Liver (tissue), 9 donors: ENCODE data around the gene FAM216B. TPM values are rescaled to one million over a fixed set of nuclear protein-coding genes. Genes with fewer than 3 reads are reported as not detected.

ENCODE experiments used
- DNase-seq: peaks from one replicate; pipeline ENCODE4 v3.0.0-alpha.2; 2017; ENCODE audit warnings: low spot score
- H3K27ac ChIP-seq, 2 donors: one replicate each; pipeline ENCODE4 v1.7.0; 2013; ENCODE audit warnings: inconsistent platforms in 2 of 2, low read length in 2 of 2, control low read depth in 1 of 2, low read depth in 1 of 2, mild to moderate bottlenecking in 1 of 2
- H3K27me3 ChIP-seq, 4 donors: one replicate each; pipeline versions ENCODE4 v1.6.1 to v1.7.0; 2013; ENCODE audit warnings: low read length in 3 of 4, inconsistent platforms in 1 of 4, mild to moderate bottlenecking in 1 of 4, moderate library complexity in 1 of 4; ENCODE audit not compliant: control insufficient read depth in 4 of 4, insufficient read depth in 4 of 4
- H3K36me3 ChIP-seq, 4 donors: one replicate each; pipeline versions ENCODE4 v1.6.1 to v1.7.0; 2013; ENCODE audit warnings: low read length in 3 of 4, mild to moderate bottlenecking in 3 of 4, low read depth in 1 of 4, moderate library complexity in 1 of 4; ENCODE audit not compliant: control insufficient read depth in 4 of 4, insufficient read depth in 3 of 4
- H3K4me1 ChIP-seq, 4 donors: one replicate each; pipeline versions ENCODE4 v1.6.1 to v1.7.0; 2013; ENCODE audit warnings: low read length in 3 of 4, mild to moderate bottlenecking in 3 of 4, moderate library complexity in 1 of 4; ENCODE audit not compliant: control insufficient read depth in 4 of 4, insufficient read depth in 4 of 4
- H3K4me3 ChIP-seq, 3 donors: one replicate each; pipeline versions ENCODE4 v1.6.1 to v1.7.0; 2013; ENCODE audit warnings: low read length in 3 of 3, control low read depth in 1 of 3, low read depth in 1 of 3, mild to moderate bottlenecking in 1 of 3
- H3K9ac ChIP-seq, 2 donors: one replicate each; pipeline ENCODE4 v1.7.0; 2013; ENCODE audit warnings: low read length in 2 of 2, mild to moderate bottlenecking in 2 of 2, moderate library complexity in 2 of 2, control low read depth in 1 of 2, low read depth in 1 of 2
- H3K9me3 ChIP-seq, 4 donors: one replicate each; pipeline versions ENCODE4 v1.6.1 to v1.7.0; 2013; ENCODE audit warnings: low read length in 3 of 4; ENCODE audit not compliant: control insufficient read depth in 4 of 4
- EGR1 ChIP-seq, 2 donors: IDR thresholded peaks; 2 replicates each; pipeline ENCODE4 v1.6.1; 2016 to 2018; ENCODE audit warnings: antibody characterized with exemption in 2 of 2, low read depth in 2 of 2
- FOXA1 ChIP-seq: IDR thresholded peaks from 2 replicates; pipeline ENCODE4 v1.6.1; 2016; ENCODE audit warnings: antibody characterized with exemption
- GABPA ChIP-seq, 2 donors: IDR thresholded peaks in 1 of 2; conservative IDR thresholded peaks in 1 of 2; 2 replicates each; pipeline ENCODE4 v1.6.1; 2016; ENCODE audit warnings: antibody characterized with exemption in 2 of 2, mild to moderate bottlenecking in 1 of 2, moderate library complexity in 1 of 2
- HNF4A ChIP-seq, 2 donors: conservative IDR thresholded peaks; 2 replicates each; pipeline ENCODE4 v1.6.1; 2016; ENCODE audit warnings: antibody characterized with exemption in 2 of 2, mild to moderate bottlenecking in 2 of 2
- JUND ChIP-seq, 2 donors: IDR thresholded peaks; 2 replicates each; pipeline ENCODE4 v1.6.1; 2016; ENCODE audit warnings: antibody characterized with exemption in 2 of 2
- NR2F2 ChIP-seq: IDR thresholded peaks from 2 replicates; pipeline ENCODE4 v1.6.1; 2016; ENCODE audit warnings: antibody characterized with exemption
- SP1 ChIP-seq: IDR thresholded peaks from 2 replicates; pipeline ENCODE4 v1.6.1; 2018; ENCODE audit warnings: antibody characterized with exemption, mild to moderate bottlenecking
- WGBS: extraction: QIAGEN DNeasy Blood & Tissue Kit; methylation state at CpG from one replicate; pipeline ENCODE4 v1.1.7; 2013; 5-methylcytosine and 5-hydroxymethylcytosine counted together
- polyA plus RNA-seq, 2 donors: library from polyadenylated mRNA; stranded (reverse) in 1 of 2; unstranded in 1 of 2; fragments of 200-250 nt in 1 of 2; fragments of >200 nt in 1 of 2; fragmentation: Nextera tagmentation in 1 of 2; extraction: Ambion mirVana in 1 of 2; gene quantifications; one replicate each; pipeline versions ENCODE4 v1.2.1 to v1.2.3, GENCODE V29; 2013 to 2015
- total RNA-seq, 2 donors: library from RNA; depleted of rRNA; stranded (reverse); fragments of >200 nt; gene quantifications; one replicate each; pipeline ENCODE4 v1.2.3, GENCODE V29; 2014
- TF ChIP-seq, protein P1 (sequence below): IDR thresholded peaks from 2 replicates; pipeline ENCODE4 v1.6.1; 2016; ENCODE audit warnings: antibody characterized with exemption
- TF ChIP-seq, protein P2 (sequence below): IDR thresholded peaks from 2 replicates; pipeline ENCODE4 v1.6.1; 2016; ENCODE audit warnings: antibody characterized with exemption
- TF ChIP-seq, protein P3 (sequence below): IDR thresholded peaks from 2 replicates; pipeline ENCODE4 v1.6.1; 2016; ENCODE audit warnings: antibody characterized with exemption
- TF ChIP-seq, protein P4 (sequence below): fragments of 150-350 bp; IDR thresholded peaks from 2 replicates; pipeline ENCODE4 v1.5.1; 2017; ENCODE audit warnings: improper control_type of control experiment, low read depth, low read length; ENCODE audit not compliant: missing input control
- TF ChIP-seq, protein P5 (sequence below): IDR thresholded peaks from 2 replicates; pipeline ENCODE4 v1.6.1; 2016; ENCODE audit warnings: antibody characterized with exemption, mild to moderate bottlenecking
- donor health status: healthy.
- donor health status: healthy.
- donor health status: healthy.
- donor health status: healthy.
- donor health status: healthy.

The FAM216B gene
- total and polyA plus RNA-seq, 4 donors: not detected

DNA sequence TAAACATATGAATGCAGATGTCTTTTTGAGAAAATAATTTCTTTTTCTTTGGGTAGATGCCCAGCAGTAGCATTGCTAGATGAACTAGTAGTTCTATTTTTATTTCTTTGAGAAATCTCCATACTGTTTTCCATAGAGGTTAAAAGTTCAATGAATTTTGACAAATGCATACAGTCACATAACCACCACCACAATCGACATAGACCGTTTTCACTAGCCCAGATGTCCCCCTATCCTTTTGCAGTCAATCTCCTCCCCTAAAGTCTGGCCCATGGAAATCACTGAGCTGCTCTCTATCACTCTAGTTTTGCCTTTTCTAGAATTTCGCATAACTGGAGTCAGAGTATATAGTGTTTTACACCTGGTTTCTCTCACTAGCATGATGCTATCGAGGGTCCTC is 10.8 kb downstream of the FAM216B start:
- H3K36me3 ChIP-seq: no peaks in the 10 kb centered on the region
- 87% methylated on average over 4 of the region's 4 CpGs for WGBS
- no peaks in the 10 kb centered on the region for H3K4me1 ChIP-seq

More for the DNA sequence above, 10.8 kb downstream of the FAM216B start:
- Histone ChIP-seq H3K27me3 (peaks cover 0 to 3% (median 0%) of the 10 kb centered on the region in 4 donors), H3K9ac (no peak overlapping the region), H3K9me3 (peaks cover 0 to 8% (median 1%) of the 10 kb centered on the region in 4 donors), H3K4me3 (no peak overlapping the region), H3K27ac (no peak overlapping the region)
- no peak for DNase-seq
- TF ChIP-seq JUND (IDR thresholded peaks at IDR 0.05): no peak
- TF ChIP-seq, protein P1, sequence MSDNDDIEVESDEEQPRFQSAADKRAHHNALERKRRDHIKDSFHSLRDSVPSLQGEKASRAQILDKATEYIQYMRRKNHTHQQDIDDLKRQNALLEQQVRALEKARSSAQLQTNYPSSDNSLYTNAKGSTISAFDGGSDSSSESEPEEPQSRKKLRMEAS: no peak
- TF ChIP-seq EGR1 (IDR thresholded peaks at IDR 0.05; ENCODE audit: low read depth in 2 of 2): no peak
- TF ChIP-seq, protein P2, sequence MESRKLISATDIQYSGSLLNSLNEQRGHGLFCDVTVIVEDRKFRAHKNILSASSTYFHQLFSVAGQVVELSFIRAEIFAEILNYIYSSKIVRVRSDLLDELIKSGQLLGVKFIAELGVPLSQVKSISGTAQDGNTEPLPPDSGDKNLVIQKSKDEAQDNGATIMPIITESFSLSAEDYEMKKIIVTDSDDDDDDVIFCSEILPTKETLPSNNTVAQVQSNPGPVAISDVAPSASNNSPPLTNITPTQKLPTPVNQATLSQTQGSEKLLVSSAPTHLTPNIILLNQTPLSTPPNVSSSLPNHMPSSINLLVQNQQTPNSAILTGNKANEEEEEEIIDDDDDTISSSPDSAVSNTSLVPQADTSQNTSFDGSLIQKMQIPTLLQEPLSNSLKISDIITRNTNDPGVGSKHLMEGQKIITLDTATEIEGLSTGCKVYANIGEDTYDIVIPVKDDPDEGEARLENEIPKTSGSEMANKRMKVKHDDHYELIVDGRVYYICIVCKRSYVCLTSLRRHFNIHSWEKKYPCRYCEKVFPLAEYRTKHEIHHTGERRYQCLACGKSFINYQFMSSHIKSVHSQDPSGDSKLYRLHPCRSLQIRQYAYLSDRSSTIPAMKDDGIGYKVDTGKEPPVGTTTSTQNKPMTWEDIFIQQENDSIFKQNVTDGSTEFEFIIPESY: no peak
- no peak for TF ChIP-seq GABPA (IDR thresholded peaks at IDR 0.05 in 1 of 2, conservative IDR thresholded peaks at IDR 0.05 in 1 of 2)
- TF ChIP-seq, protein P3, sequence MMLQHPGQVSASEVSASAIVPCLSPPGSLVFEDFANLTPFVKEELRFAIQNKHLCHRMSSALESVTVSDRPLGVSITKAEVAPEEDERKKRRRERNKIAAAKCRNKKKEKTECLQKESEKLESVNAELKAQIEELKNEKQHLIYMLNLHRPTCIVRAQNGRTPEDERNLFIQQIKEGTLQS: no peak
- no peak for TF ChIP-seq SP1
- TF ChIP-seq HNF4A (conservative IDR thresholded peaks at IDR 0.05): no peak
- TF ChIP-seq, protein P4, sequence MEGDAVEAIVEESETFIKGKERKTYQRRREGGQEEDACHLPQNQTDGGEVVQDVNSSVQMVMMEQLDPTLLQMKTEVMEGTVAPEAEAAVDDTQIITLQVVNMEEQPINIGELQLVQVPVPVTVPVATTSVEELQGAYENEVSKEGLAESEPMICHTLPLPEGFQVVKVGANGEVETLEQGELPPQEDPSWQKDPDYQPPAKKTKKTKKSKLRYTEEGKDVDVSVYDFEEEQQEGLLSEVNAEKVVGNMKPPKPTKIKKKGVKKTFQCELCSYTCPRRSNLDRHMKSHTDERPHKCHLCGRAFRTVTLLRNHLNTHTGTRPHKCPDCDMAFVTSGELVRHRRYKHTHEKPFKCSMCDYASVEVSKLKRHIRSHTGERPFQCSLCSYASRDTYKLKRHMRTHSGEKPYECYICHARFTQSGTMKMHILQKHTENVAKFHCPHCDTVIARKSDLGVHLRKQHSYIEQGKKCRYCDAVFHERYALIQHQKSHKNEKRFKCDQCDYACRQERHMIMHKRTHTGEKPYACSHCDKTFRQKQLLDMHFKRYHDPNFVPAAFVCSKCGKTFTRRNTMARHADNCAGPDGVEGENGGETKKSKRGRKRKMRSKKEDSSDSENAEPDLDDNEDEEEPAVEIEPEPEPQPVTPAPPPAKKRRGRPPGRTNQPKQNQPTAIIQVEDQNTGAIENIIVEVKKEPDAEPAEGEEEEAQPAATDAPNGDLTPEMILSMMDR: no peak
- TF ChIP-seq, protein P5, sequence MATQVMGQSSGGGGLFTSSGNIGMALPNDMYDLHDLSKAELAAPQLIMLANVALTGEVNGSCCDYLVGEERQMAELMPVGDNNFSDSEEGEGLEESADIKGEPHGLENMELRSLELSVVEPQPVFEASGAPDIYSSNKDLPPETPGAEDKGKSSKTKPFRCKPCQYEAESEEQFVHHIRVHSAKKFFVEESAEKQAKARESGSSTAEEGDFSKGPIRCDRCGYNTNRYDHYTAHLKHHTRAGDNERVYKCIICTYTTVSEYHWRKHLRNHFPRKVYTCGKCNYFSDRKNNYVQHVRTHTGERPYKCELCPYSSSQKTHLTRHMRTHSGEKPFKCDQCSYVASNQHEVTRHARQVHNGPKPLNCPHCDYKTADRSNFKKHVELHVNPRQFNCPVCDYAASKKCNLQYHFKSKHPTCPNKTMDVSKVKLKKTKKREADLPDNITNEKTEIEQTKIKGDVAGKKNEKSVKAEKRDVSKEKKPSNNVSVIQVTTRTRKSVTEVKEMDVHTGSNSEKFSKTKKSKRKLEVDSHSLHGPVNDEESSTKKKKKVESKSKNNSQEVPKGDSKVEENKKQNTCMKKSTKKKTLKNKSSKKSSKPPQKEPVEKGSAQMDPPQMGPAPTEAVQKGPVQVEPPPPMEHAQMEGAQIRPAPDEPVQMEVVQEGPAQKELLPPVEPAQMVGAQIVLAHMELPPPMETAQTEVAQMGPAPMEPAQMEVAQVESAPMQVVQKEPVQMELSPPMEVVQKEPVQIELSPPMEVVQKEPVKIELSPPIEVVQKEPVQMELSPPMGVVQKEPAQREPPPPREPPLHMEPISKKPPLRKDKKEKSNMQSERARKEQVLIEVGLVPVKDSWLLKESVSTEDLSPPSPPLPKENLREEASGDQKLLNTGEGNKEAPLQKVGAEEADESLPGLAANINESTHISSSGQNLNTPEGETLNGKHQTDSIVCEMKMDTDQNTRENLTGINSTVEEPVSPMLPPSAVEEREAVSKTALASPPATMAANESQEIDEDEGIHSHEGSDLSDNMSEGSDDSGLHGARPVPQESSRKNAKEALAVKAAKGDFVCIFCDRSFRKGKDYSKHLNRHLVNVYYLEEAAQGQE: no peak
- no peak for TF ChIP-seq NR2F2
- TF ChIP-seq FOXA1: no peak
